GM12864 (cell line): Measurements from ENCODE around the gene ZNF398.

Experiments
- DNase-seq: peaks from one replicate; pipeline ENCODE4 v3.0.0-alpha.2; 2011; ENCODE audit warnings: low read depth
- H3K4me3 ChIP-seq: 2 replicates; pipeline ENCODE4 v1.5.1; 2011; ENCODE audit warnings: mild to moderate bottlenecking, low read depth, low read length, control low read depth
- CTCF ChIP-seq: IDR thresholded peaks from 2 replicates; pipeline ENCODE4 v1.5.1; 2011; ENCODE audit warnings: low read depth, mild to moderate bottlenecking, moderate library complexity, low read length, control low read depth, inconsistent platforms; ENCODE audit errors: missing control alignments

Gene ZNF398

GRCh38 chr7:149226840-149227494, 79.7 kb downstream of the ZNF398 start:
- no peak for DNase-seq

GRCh38 chr7:149228831-149229471, 81.7 kb downstream of the ZNF398 start:
- DNase-seq: no peak
- H3K4me3 ChIP-seq: no peak overlapping the region

More at GRCh38 chr7:149226840-149227494, 79.7 kb downstream of the ZNF398 start:
- no peak for TF ChIP-seq CTCF
- H3K4me3 ChIP-seq: no peak overlapping the region

GRCh38 chr7:149229526-149229925, 82.3 kb downstream of the ZNF398 start:
- H3K4me3 ChIP-seq: no peak overlapping the region
- DNase-seq: no peak
- no peak for TF ChIP-seq CTCF

More at GRCh38 chr7:149228831-149229471, 81.7 kb downstream of the ZNF398 start:
- no peak for TF ChIP-seq CTCF

- no peak overlapping the region for H3K4me3 ChIP-seq
- TF ChIP-seq CTCF: no peak
- no peak for DNase-seq
Measured at GRCh38 chr7:149232362-149232761, 85.1 kb downstream of the ZNF398 start.
